ENCODE data around the gene DCAKD.

Gene DCAKD

DNA sequence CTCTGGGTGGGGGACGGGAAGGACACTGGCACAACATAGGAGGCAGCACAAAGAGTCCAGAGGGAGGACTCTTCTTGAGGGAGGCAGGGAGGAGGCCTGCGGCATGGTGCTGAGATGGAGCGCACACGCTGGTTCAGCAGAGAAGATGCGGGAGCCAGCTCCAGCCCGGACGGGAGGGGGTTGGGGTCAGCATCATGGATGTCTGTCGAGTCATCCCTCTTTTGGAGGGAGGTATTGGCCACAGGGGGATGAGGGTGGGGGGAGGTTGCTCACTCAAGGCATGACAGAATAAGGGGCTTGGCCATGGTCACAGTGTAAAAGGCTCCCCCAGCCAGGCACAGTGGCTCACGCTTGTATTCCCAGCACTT lies 19.3 kb downstream of the DCAKD start:
- H2AK5ac ChIP-seq (ENCODE audit: low read length): no peak overlapping the region
- no peak overlapping the region for H3K4me3 ChIP-seq (ENCODE audit: low read depth, low read length)
- H4K91ac ChIP-seq (ENCODE audit: low read depth, low read length): no peak overlapping the region
- no peak overlapping the region for H4K12ac ChIP-seq (ENCODE audit: low read depth, low read length)
- H3K18ac ChIP-seq (ENCODE audit: low read length): no peak overlapping the region
- H3K4ac ChIP-seq (ENCODE audit: low read depth, low read length): no peak overlapping the region
- H2AFZ ChIP-seq (ENCODE audit: insufficient read depth, low read length, poor library complexity): no peak overlapping the region
- H3K79me1 ChIP-seq (ENCODE audit: low read length): no peaks in the 10 kb centered on the region
- no peaks in the 10 kb centered on the region for H3K9me3 ChIP-seq (ENCODE audit: insufficient read depth, low read depth, low read length)
- no peaks in the 10 kb centered on the region for H3K27me3 ChIP-seq (ENCODE audit: insufficient read depth, low read length)
- H3K23ac ChIP-seq (ENCODE audit: low read length): no peak overlapping the region
- H3K4me2 ChIP-seq (ENCODE audit: low read length): no peak overlapping the region
- H2BK120ac ChIP-seq (ENCODE audit: insufficient read depth, low read length, poor library complexity): no peak overlapping the region
- H2BK5ac ChIP-seq (ENCODE audit: low read depth, low read length, poor library complexity): no peak overlapping the region
- peaks cover 2% of the 10 kb centered on the region for H3K79me2 ChIP-seq (ENCODE audit: control insufficient read depth, insufficient read depth, low read length, poor library complexity)
- H3K4me1 ChIP-seq (ENCODE audit: control insufficient read depth in 1 of 2, insufficient read depth in 2 of 2, low read length in 2 of 2): no peaks in the 10 kb centered on the region
- H2BK12ac ChIP-seq (ENCODE audit: low read length): no peak overlapping the region
- no peak overlapping the region for H3K14ac ChIP-seq (ENCODE audit: low read length)
- no CpG with 5 or more reads among the region's 9 CpGs for WGBS (ENCODE audit: extremely low coverage, insufficient coverage, insufficient read length)
- H3K36me3 ChIP-seq (ENCODE audit: control insufficient read depth in 1 of 2, insufficient read depth in 2 of 2, low read length in 2 of 2): peaks cover 59 to 65% of the 10 kb centered on the region in 2 experiments
- H3K9ac ChIP-seq (ENCODE audit: low read length): no peak overlapping the region
- no peak for DNase-seq
- no peak overlapping the region for H4K8ac ChIP-seq (ENCODE audit: low read depth, low read length)
- H3K27ac ChIP-seq (ENCODE audit: low read depth, low read length): no peak overlapping the region

DNA sequence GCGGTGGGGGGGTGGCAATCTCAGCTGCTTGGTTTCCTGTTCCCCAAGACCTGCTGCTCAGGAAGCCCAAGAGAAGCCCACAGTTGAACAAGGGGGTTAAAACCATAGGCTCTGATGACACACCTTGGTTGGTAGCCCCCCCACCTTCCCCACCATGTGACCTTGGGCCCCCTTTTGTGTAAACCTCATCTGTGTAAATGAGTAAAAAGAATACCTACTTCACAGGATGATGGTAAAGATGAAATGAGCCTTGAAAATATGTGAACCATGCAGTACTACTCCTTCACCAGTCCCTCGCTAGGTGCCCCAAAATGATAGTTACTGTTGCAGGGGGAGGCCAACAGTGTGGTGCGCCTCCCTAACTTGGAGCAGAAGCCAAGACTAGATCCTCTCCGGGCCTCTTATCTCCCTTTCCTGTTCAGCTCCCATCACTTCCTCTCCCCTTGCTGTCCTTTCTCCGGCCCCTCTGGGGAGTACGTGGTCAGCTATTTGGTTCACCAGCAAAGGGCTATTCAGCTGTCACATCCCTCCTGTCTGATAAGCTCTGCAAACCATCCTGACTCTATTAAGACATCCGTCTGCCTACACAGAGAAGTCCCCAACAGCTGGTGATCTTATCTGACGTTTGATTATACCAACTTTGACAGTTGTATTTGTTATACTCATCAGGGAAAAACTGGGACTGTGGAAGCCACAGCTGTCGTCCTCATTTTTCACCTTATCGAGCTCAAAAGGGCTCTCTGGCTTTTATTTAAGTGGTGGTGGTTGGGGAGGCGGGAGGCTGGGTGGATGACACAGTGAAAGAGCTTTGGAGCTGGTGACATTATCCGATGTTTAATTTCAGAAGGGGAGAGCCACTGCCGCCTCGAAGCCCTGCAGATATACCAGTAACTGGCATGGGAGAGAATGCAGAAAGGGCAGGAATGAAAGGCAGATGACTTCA lies 19.9 kb downstream of the DCAKD start:
- H4K12ac ChIP-seq (ENCODE audit: low read depth, low read length): no peak overlapping the region
- no peak overlapping the region for H4K8ac ChIP-seq (ENCODE audit: low read depth, low read length)
- no peak for DNase-seq
- H4K91ac ChIP-seq (ENCODE audit: low read depth, low read length): no peak overlapping the region
- H3K4me1 ChIP-seq (ENCODE audit: control insufficient read depth in 1 of 2, insufficient read depth in 2 of 2, low read length in 2 of 2): no peaks in the 10 kb centered on the region
- no peak overlapping the region for H3K14ac ChIP-seq (ENCODE audit: low read length)
- H3K4me3 ChIP-seq (ENCODE audit: low read depth, low read length): no peak overlapping the region
- H3K36me3 ChIP-seq (ENCODE audit: control insufficient read depth in 1 of 2, insufficient read depth in 2 of 2, low read length in 2 of 2): peaks cover 64 to 71% of the 10 kb centered on the region in 2 experiments
- H2BK5ac ChIP-seq (ENCODE audit: low read depth, low read length, poor library complexity): no peak overlapping the region
- H3K79me1 ChIP-seq (ENCODE audit: low read length): no peaks in the 10 kb centered on the region
- H3K9ac ChIP-seq (ENCODE audit: low read length): no peak overlapping the region
- H3K4ac ChIP-seq (ENCODE audit: low read depth, low read length): no peak overlapping the region
- no peaks in the 10 kb centered on the region for H3K27me3 ChIP-seq (ENCODE audit: insufficient read depth, low read length)
- no peak overlapping the region for H2BK12ac ChIP-seq (ENCODE audit: low read length)
- H2AFZ ChIP-seq (ENCODE audit: insufficient read depth, low read length, poor library complexity): no peak overlapping the region
- H2BK120ac ChIP-seq (ENCODE audit: insufficient read depth, low read length, poor library complexity): no peak overlapping the region
- H3K79me2 ChIP-seq (ENCODE audit: control insufficient read depth, insufficient read depth, low read length, poor library complexity): peaks cover 2% of the 10 kb centered on the region
- H3K18ac ChIP-seq (ENCODE audit: low read length): no peak overlapping the region
- H3K4me2 ChIP-seq (ENCODE audit: low read length): no peak overlapping the region
- no peak overlapping the region for H3K27ac ChIP-seq (ENCODE audit: low read depth, low read length)
- H2AK5ac ChIP-seq (ENCODE audit: low read length): no peak overlapping the region
- H3K9me3 ChIP-seq (ENCODE audit: insufficient read depth, low read depth, low read length): no peaks in the 10 kb centered on the region
- H3K23ac ChIP-seq (ENCODE audit: low read length): no peak overlapping the region
- no CpG with 5 or more reads among the region's 14 CpGs for WGBS (ENCODE audit: extremely low coverage, insufficient coverage, insufficient read length)

GRCh38 chr17:45030733-45031132 lies 20.7 kb downstream of the DCAKD start:
- no peak overlapping the region for H3K23ac ChIP-seq (ENCODE audit: low read length)
- no peak overlapping the region for H3K4me2 ChIP-seq (ENCODE audit: low read length)
- no CpG with 5 or more reads among the region's 6 CpGs for WGBS (ENCODE audit: extremely low coverage, insufficient coverage, insufficient read length)
- no peak overlapping the region for H2AK5ac ChIP-seq (ENCODE audit: low read length)
- H3K36me3 ChIP-seq (ENCODE audit: control insufficient read depth in 1 of 2, insufficient read depth in 2 of 2, low read length in 2 of 2): peaks cover 61 to 69% of the 10 kb centered on the region in 2 experiments
- H4K12ac ChIP-seq (ENCODE audit: low read depth, low read length): no peak overlapping the region
- H3K79me1 ChIP-seq (ENCODE audit: low read length): no peaks in the 10 kb centered on the region
- H2AFZ ChIP-seq (ENCODE audit: insufficient read depth, low read length, poor library complexity): no peak overlapping the region
- H2BK5ac ChIP-seq (ENCODE audit: low read depth, low read length, poor library complexity): no peak overlapping the region
- no peak overlapping the region for H3K18ac ChIP-seq (ENCODE audit: low read length)
- no peak overlapping the region for H4K8ac ChIP-seq (ENCODE audit: low read depth, low read length)
- no peak overlapping the region for H3K27ac ChIP-seq (ENCODE audit: low read depth, low read length)
- DNase-seq: no peak
- H3K79me2 ChIP-seq (ENCODE audit: control insufficient read depth, insufficient read depth, low read length, poor library complexity): peaks cover under 1% of the 10 kb centered on the region
- no peak overlapping the region for H3K4ac ChIP-seq (ENCODE audit: low read depth, low read length)
- H3K14ac ChIP-seq (ENCODE audit: low read length): no peak overlapping the region
- H3K4me3 ChIP-seq (ENCODE audit: low read depth, low read length): no peak overlapping the region
- no peaks in the 10 kb centered on the region for H3K4me1 ChIP-seq (ENCODE audit: control insufficient read depth in 1 of 2, insufficient read depth in 2 of 2, low read length in 2 of 2)
- no peak overlapping the region for H3K9ac ChIP-seq (ENCODE audit: low read length)
- no peak overlapping the region for H2BK120ac ChIP-seq (ENCODE audit: insufficient read depth, low read length, poor library complexity)
- H4K91ac ChIP-seq (ENCODE audit: low read depth, low read length): no peak overlapping the region
- no peaks in the 10 kb centered on the region for H3K27me3 ChIP-seq (ENCODE audit: insufficient read depth, low read length)
- H2BK12ac ChIP-seq (ENCODE audit: low read length): no peak overlapping the region
- H3K9me3 ChIP-seq (ENCODE audit: insufficient read depth, low read depth, low read length): no peaks in the 10 kb centered on the region

- no peak overlapping the region for H2AFZ ChIP-seq (ENCODE audit: insufficient read depth, low read length, poor library complexity)
- no peak overlapping the region for H2AK5ac ChIP-seq (ENCODE audit: low read length)
- H4K91ac ChIP-seq (ENCODE audit: low read depth, low read length): no peak overlapping the region
- H4K12ac ChIP-seq (ENCODE audit: low read depth, low read length): no peak overlapping the region
- no peak overlapping the region for H3K4me2 ChIP-seq (ENCODE audit: low read length)
- no peak overlapping the region for H3K9ac ChIP-seq (ENCODE audit: low read length)
- H3K79me2 ChIP-seq (ENCODE audit: control insufficient read depth, insufficient read depth, low read length, poor library complexity): no peaks in the 10 kb centered on the region
- no peak overlapping the region for H3K4ac ChIP-seq (ENCODE audit: low read depth, low read length)
- H2BK12ac ChIP-seq (ENCODE audit: low read length): no peak overlapping the region
- no peak overlapping the region for H2BK5ac ChIP-seq (ENCODE audit: low read depth, low read length, poor library complexity)
- no peak overlapping the region for H3K18ac ChIP-seq (ENCODE audit: low read length)
- no peaks in the 10 kb centered on the region for H3K79me1 ChIP-seq (ENCODE audit: low read length)
- H3K23ac ChIP-seq (ENCODE audit: low read length): no peak overlapping the region
- H3K14ac ChIP-seq (ENCODE audit: low read length): no peak overlapping the region
- H3K36me3 ChIP-seq (ENCODE audit: control insufficient read depth in 1 of 2, insufficient read depth in 2 of 2, low read length in 2 of 2): peaks cover 60 to 70% of the 10 kb centered on the region in 2 experiments
- no peaks in the 10 kb centered on the region for H3K4me1 ChIP-seq (ENCODE audit: control insufficient read depth in 1 of 2, insufficient read depth in 2 of 2, low read length in 2 of 2)
- H3K4me3 ChIP-seq (ENCODE audit: low read depth, low read length): no peak overlapping the region
- no peak for DNase-seq
- no peaks in the 10 kb centered on the region for H3K9me3 ChIP-seq (ENCODE audit: insufficient read depth, low read depth, low read length)
- no peak overlapping the region for H2BK120ac ChIP-seq (ENCODE audit: insufficient read depth, low read length, poor library complexity)
- no peak overlapping the region for H3K27ac ChIP-seq (ENCODE audit: low read depth, low read length)
- no peaks in the 10 kb centered on the region for H3K27me3 ChIP-seq (ENCODE audit: insufficient read depth, low read length)
- no CpG with 5 or more reads among the region's 17 CpGs for WGBS (ENCODE audit: extremely low coverage, insufficient coverage, insufficient read length)
- no peak overlapping the region for H4K8ac ChIP-seq (ENCODE audit: low read depth, low read length)
Observed at GRCh38 chr17:45029758-45030423, 21.5 kb downstream of the DCAKD start.
